Measurements from ENCODE around the gene AADAC. TPM values are rescaled to one million over a fixed set of nuclear protein-coding genes. Genes with fewer than 3 reads are reported as not detected.
"Not testable (repeated sequence)": the region's sequence is repeated elsewhere in the genome, so short reads cannot be mapped to it uniquely, and the experiment has no call there.

AADAC gene
- polyA plus RNA-seq, 6 donors from 2014 or later, result not detected

DNA sequence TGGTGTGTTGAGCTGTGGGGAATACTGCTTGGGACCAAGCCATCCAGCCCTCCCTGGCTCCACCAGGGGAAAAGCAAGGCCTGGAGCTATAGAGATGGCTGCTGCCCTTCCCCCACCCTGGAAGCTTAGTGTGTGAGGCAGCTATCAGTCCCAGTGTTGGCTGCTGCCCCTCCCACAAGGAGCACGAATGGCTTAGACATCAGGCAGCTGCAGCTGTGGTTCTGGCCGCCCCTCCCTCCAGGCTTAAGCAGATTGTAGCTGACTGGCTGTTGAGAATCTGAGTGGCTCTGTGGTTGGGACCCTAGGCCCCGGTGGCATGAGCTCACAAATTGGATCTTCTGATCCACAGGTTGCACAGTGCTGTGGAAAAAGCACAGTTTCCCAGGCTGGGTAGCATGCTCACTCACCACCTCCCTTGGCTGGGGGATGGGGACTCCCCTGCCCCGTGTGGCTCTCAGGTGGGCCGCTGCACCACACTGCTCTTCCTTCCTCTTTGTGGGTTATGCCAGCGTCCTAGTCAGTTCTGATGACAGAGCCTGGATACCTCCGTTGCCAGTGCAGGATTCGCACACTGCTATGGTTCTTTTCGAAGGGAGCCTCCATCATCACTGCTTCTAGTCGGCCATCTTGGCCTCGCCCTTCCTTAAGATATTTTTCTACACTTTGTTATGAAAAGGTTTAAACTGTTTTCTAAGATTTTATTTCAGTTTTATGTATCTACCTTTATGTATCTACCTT, 38.3 kb downstream of the AADAC start:
- Mint-ChIP-seq H3K27ac (no peak overlapping the region), H3K4me3 (no peak overlapping the region), H3K36me3 (peaks cover 0 to 21% of the 10 kb centered on the region in 2 donors), H3K27me3 (peaks cover 0 to 6% (median 0%) of the 10 kb centered on the region in 3 donors), H3K9me3 (peaks cover 4 to 27% (median 14%) of the 10 kb centered on the region in 7 donors), H3K4me1 (peaks cover 0 to 2% (median 0%) of the 10 kb centered on the region in 3 donors)
- DNase-seq (no peak), ATAC-seq (ENCODE audit: low read depth in 2 of 2) (peak in 1 of 2 donors; percentile 30)

DNA sequence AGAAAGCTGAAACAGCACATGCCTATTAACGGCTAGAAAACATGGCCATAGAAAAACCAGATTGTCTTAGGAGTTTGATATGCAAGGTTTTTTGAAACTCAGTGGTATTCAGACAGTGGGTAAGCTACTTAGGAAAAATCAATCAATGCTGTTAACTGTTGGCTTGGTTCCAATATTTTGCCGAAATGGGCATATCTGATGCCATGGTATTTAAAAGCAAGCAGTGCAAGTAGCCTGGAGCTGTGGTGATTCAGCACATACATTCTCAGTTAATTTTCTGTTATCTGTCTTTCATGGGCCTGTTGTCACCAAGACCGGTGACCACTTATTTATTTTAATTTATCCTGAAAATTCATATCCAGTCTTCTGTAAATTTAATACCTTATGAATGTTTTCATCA, 42.2 kb downstream of the AADAC start:
- Mint-ChIP-seq H3K27ac (no peak overlapping the region), H3K9me3 (peaks cover 0 to 5% (median 3%) of the 10 kb centered on the region in 7 donors), H3K4me3 (no peak overlapping the region), H3K36me3 (peaks cover 0 to 6% of the 10 kb centered on the region in 2 donors), H3K4me1 (peaks cover 0 to 2% (median 0%) of the 10 kb centered on the region in 3 donors), H3K27me3 (no peaks in the 10 kb centered on the region)
- DNase-seq (no peak), ATAC-seq (ENCODE audit: low read depth in 2 of 2) (no peak)

DNA sequence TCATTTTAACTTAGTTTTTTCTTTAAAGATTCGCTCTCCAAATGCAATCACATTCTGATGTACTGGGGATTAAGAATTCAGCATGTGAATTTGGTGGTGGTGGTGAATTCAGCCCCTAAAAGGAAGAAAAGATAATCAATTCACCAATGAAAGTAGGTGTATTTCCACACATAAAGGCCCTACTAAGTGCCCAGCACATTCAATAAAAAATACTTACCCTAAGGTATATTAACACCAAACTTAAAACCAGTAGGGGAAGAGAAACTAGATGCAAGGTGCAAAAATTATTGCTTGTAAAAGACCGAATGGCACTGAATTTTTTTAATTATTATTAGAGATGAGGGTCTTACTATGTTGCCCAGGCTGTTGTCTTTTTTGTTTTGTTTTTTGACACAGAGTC, 42.7 kb downstream of the AADAC start:
- H3K9me3 Mint-ChIP-seq, result peaks cover 0 to 3% (median 0%) of the 10 kb centered on the region in 7 donors
- no peak overlapping the region for H3K4me3 Mint-ChIP-seq
- peaks cover 0 to 2% (median 0%) of the 10 kb centered on the region in 3 donors for H3K4me1 Mint-ChIP-seq
- no peak overlapping the region for H3K27ac Mint-ChIP-seq
- H3K27me3 Mint-ChIP-seq, result no peaks in the 10 kb centered on the region
- DNase-seq, result no peak
- H3K36me3 Mint-ChIP-seq, result peaks cover 0 to under 1% of the 10 kb centered on the region in 2 donors
- no peak for ATAC-seq (ENCODE audit: low read depth in 2 of 2)

DNA sequence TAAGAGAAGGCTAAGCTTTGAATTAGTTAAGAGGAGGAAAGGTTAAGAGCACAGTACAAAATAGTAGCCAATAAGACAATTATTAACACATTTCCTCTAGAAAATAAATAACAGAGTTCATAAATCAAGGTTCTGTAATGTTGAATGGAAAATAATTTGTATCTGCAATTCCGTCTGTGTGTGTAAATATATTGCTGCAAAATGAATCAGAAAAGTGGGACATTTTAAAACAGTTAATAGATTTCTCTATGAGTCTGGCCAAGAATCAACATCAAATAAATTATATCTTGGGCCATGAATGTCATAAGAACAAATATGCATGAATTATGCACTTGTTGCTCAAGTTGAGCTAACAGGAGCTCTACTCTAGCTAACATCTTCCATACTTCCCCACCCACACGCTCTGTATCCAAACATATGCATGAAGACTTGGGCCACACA, 45.3 kb downstream of the AADAC start:
- ATAC-seq (ENCODE audit: low read depth in 2 of 2) (no peak), DNase-seq (no peak)
- Mint-ChIP-seq H3K27me3 (no peaks in the 10 kb centered on the region), H3K4me1 (no peaks in the 10 kb centered on the region), H3K27ac (no peak overlapping the region), H3K4me3 (no peak overlapping the region), H3K36me3 (no peaks in the 10 kb centered on the region), H3K9me3 (no peaks in the 10 kb centered on the region)

DNA sequence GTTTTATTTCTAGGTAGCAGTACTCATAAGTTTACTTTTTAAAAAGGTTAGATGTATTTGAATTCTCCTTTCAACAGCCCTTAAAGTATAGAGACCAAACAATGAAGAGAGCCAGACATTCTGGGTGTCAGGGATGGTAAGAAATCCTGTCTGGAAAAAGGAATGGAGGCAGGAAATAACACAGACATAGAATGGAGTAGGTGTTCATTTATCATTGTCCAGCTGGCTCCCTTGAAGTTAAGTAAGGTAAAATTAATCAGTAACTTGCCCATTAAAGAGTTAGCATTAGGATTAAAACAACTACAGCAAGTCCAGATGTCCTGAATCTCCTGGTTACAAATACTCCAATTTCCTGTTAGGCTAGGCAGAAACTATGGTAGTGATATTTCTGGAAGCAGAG, 46.0 kb downstream of the AADAC start:
- DNase-seq, result no peak
- Mint-ChIP-seq H3K9me3 (no peaks in the 10 kb centered on the region), H3K36me3 (no peaks in the 10 kb centered on the region), H3K4me3 (no peak overlapping the region), H3K27ac (no peak overlapping the region), H3K4me1 (no peaks in the 10 kb centered on the region), H3K27me3 (no peaks in the 10 kb centered on the region)
- no peak for ATAC-seq (ENCODE audit: low read depth in 2 of 2)

DNA sequence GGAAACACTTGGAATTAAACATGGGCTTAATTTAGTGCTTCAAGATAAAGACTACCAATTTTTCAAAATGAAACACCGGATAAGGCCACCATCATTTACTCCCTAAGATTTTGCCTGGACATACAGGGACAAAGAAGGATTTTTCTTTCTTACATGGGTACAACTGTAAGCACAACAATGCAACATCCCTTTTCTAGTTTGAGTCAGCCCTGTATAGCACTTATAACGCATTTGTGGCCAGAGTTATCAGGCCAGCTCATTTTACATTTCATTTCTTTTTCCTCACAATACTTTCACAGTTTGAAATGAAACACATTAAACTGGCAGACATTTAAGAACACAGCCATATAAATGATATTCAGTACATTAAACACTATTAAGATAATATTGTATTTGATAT, 49.7 kb downstream of the AADAC start:
- Mint-ChIP-seq H3K27ac (no peak overlapping the region), H3K9me3 (peaks cover 0 to 6% (median 0%) of the 10 kb centered on the region in 7 donors), H3K36me3 (no peaks in the 10 kb centered on the region)

DNA sequence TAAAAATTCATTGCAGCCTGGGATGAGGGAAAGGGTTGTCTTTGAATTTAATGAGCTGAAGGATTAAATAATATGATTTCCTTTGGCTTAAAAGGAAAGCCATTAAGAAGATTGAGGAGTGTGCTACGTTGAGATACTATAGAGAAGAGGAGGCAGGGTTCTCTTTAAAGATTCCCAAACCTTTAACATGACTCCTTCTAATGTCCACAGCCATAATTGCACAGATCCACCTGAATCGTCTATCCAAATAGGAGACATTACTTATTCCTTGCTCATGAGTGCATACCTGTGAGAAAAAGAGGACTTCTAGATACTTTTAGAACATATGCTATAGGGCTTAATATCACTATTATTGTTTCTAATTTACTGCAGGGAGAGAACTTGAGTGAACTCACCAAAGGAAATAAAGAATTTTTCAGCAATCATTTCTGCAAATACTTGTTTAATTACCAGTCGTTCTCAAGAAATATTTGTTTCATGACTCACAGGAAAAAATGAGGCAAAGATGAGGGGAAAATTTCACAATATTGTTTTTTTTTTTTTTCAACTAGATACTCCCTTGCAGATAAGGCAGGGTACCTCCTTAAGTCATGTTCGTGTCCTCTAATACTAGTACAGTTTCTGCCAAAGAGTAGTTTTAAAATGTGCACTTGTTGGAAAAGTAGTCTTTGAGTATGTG, 50.6 kb downstream of the AADAC start:
- Mint-ChIP-seq H3K9me3 (peaks cover 0 to 6% (median 0%) of the 10 kb centered on the region in 7 donors), H3K27ac (no peak overlapping the region), H3K36me3 (no peaks in the 10 kb centered on the region), H3K4me3 (no peak overlapping the region), H3K27me3 (no peaks in the 10 kb centered on the region), H3K4me1 (no peaks in the 10 kb centered on the region)
- no peak for DNase-seq
- ATAC-seq (ENCODE audit: low read depth in 2 of 2), result no peak

More for the DNA sequence above, 49.7 kb downstream of the AADAC start:
- Mint-ChIP-seq H3K4me1 (no peaks in the 10 kb centered on the region), H3K27me3 (no peaks in the 10 kb centered on the region), H3K4me3 (no peak overlapping the region)
- DNase-seq (no peak), ATAC-seq (ENCODE audit: low read depth in 2 of 2) (no peak)

DNA sequence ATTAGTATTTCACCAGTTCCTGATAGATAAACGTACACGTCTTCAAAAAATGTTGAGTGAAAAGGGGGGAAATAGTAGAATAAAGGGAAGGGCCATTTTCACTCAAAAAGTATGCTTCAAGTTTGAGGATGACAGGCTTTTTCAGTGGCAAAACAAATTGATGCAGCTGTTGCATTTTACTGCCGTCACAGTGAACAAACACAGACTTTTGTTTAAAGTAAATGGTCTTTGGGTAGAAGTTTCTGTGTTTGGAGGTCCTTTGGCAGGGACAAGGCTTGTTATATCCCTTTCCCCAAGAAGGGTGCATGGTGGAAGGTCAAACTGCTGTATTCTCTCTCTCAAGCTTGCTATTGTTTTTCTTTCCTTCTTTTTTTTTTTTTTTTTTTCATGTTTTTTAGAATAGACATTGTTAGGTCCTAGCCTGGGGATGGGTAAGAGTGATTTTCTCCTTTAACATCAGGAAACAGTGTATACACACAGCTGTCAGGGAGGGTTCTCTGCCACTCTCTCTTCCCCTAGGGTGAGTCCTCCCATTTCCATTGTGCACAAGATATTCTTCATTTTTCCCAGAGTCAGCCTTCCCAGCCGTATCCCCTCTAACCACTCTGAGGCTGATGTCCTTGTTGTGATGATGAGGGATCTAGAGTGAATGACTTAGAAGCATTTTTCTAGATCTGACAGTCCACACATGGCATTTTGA, 52.9 kb downstream of the AADAC start:
- Mint-ChIP-seq H3K4me3 (no peak overlapping the region), H3K9me3 (peaks cover 0 to 6% (median 0%) of the 10 kb centered on the region in 7 donors), H3K27me3 (no peaks in the 10 kb centered on the region), H3K4me1 (peaks cover 5 to 6% (median 6%) of the 10 kb centered on the region in 3 donors), H3K27ac (no peak overlapping the region), H3K36me3 (no peaks in the 10 kb centered on the region)
- DNase-seq (no peak), ATAC-seq (ENCODE audit: low read depth in 2 of 2) (no peak)

DNA sequence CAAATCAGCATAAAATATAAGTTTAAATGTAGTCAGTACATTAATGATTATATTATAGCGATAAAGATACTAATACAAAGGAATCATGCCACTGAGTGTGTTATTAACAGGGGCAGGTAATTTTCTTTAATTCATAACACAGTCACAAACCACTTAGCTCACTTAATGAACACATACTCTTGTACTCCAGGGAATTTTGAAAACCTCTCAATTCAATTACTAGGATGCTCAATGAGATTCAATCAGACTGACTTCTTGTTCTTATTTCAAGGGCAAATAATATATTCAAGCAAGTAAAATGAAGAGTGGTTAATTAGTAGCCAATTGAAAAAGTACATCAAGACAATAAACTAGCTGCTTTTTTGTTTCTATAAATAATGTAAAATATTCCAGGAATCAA, 53.8 kb downstream of the AADAC start:
- Mint-ChIP-seq H3K36me3 (no peaks in the 10 kb centered on the region), H3K4me1 (peaks cover 5 to 7% (median 6%) of the 10 kb centered on the region in 3 donors), H3K27ac (no peak overlapping the region), H3K9me3 (peaks cover 0 to 6% (median 0%) of the 10 kb centered on the region in 7 donors), H3K27me3 (no peaks in the 10 kb centered on the region), H3K4me3 (no peak overlapping the region)
- no peak for ATAC-seq (ENCODE audit: low read depth in 2 of 2)
- no peak for DNase-seq

DNA sequence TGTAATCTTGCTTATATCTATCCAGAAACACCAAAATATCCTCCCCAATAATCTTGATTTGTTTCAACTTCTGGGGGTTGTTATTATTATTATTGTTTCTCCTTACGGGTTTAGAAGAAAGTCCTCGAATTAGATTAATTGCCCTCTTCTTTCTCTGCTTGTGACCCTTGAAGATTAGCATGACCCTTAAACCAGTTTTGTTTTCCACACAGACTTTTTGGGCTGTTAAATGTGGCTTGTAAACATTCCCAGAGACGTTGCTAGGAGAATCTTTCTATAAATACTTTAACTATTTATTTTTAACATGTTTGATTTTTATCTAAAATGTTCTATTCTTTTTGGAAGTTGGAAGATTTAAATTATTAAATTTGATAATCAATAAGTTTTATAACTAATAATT, 55.3 kb downstream of the AADAC start:
- H3K27ac Mint-ChIP-seq, result no peak overlapping the region

DNA sequence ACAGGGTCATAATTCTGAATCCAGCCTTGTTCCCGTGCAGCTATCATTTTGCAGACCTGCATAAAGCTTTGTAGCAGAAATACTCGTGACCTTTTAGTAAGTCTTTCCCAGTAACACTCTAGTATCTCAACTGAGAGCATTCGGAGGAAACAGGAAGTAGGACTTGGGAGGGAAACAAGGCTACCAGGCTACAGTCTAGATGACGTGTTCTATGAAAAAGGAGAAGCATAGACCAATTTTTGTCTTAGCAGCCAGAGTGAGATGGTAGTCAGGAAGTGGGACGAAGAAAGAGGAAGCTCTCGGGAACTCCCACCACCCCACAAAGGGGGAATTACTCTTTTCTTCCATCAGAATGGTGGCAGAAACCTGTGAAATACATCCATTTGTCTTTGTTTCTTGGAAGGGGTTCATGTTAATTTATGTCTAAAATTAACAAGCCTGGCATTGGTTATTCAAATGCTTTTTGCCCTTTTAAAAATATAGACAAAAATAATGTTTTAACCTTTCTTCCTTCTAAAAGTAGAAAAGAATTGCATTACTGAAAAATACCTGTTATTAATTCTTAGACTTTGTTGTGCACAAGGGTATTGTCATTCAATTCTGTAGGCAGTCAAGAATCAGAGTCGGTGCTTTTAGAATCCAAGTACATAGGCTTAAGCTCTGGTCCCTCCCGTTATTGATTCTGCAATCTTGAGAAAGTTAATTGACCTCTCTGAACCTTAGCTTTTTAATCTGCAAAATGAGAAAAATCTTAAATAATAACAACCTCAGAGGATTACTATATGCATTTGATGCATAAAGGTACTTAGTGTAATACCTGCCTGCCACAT, 57.9 kb downstream of the AADAC start:
- peak overlapping the region in 4 of 6 donors; percentile 23 to 54 (median 34) for H3K27ac Mint-ChIP-seq
- no peaks in the 10 kb centered on the region for H3K36me3 Mint-ChIP-seq
- peak overlapping the region in 4 of 8 donors; percentile 4 to 69 (median 17) for H3K4me3 Mint-ChIP-seq
- H3K27me3 Mint-ChIP-seq, result no peaks in the 10 kb centered on the region
- DNase-seq (peak; percentile 42), ATAC-seq (ENCODE audit: low read depth in 2 of 2) (peak; percentile 95 to 96)
- no peaks in the 10 kb centered on the region for H3K9me3 Mint-ChIP-seq
- H3K4me1 Mint-ChIP-seq, result peaks cover 11 to 14% (median 12%) of the 10 kb centered on the region in 3 donors

More for the DNA sequence above, 55.3 kb downstream of the AADAC start:
- Mint-ChIP-seq H3K4me1 (peaks cover 5 to 7% (median 6%) of the 10 kb centered on the region in 3 donors), H3K27me3 (no peaks in the 10 kb centered on the region), H3K9me3 (peaks cover 0 to 6% (median 0%) of the 10 kb centered on the region in 7 donors), H3K4me3 (no peak overlapping the region), H3K36me3 (no peaks in the 10 kb centered on the region)
- no peak for DNase-seq
- no peak for ATAC-seq (ENCODE audit: low read depth in 2 of 2)

DNA sequence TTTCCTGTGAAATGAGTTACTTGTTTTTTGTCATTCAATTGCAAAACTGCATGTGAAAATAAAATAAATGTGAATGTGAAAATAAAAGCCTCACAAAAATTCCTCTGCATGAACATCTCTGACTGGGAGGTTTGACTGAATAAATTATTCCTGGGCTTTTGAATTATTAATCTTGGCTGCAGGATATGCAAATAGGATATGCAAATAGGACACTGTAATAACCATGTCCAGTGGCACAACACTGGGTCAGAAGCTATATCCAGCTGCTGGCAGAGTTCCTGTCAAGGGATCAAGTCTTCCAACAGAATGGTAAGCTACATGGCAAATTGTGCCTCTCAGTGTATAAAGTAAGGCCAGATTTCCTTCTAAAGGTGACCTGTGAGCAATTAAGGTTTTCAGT, 59.5 kb downstream of the AADAC start, which contains the start of gene SUCNR1:
Gene SUCNR1 (plus strand): TSS at position 246 of the 400 bp plus-strand sequence. CDS start 6,250 bp downstream, outside the sequence.
- Mint-ChIP-seq H3K9me3 (no peaks in the 10 kb centered on the region), H3K36me3 (no peaks in the 10 kb centered on the region), H3K4me3 (no peak within 1 kb of the TSS), H3K27me3 (no peaks in the 10 kb centered on the region), H3K4me1 (peaks cover 11 to 14% (median 12%) of the 10 kb centered on the region in 3 donors), H3K27ac (no peak within 1 kb of the TSS)
- no peak for ATAC-seq (ENCODE audit: low read depth in 2 of 2)
- no peak for DNase-seq

DNA sequence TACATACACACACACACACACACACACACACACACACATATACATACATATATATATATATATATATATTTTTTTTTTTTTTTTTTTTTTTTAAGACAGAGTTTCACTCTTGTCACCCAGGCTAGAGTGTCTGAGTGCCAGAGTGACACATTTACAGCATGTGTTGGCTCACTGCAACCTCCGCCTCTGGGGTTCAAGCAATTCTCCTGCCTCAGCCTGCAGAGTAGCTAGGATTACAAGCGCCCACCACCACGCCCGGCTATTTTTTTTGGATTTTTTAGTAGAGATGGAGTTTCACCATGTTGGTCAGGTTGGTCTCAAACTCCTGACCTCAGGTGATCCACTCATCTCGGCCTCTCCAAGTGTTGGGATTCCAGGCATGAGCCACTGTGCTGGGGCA, 60.2 kb downstream of the AADAC start:
- ATAC-seq (ENCODE audit: low read depth in 2 of 2); H3K27ac Mint-ChIP-seq; H3K27me3 Mint-ChIP-seq; H3K9me3 Mint-ChIP-seq; H3K4me3 Mint-ChIP-seq; DNase-seq; H3K36me3 Mint-ChIP-seq: not testable (repeated sequence)
- peaks cover 11 to 14% (median 12%) of the 10 kb centered on the region in 3 donors for H3K4me1 Mint-ChIP-seq

All from naive B cell (primary cell).